Ureter (tissue), 1 donor: ENCODE data around the gene ATP8B3. TPM values are rescaled to one million over a fixed set of nuclear protein-coding genes. Genes with fewer than 3 reads are reported as not detected.

Source experiments
- DNase-seq: peaks from one replicate; pipeline ENCODE4 v3.0.0-alpha.2; 2020; ENCODE audit warnings: low spot score
- total RNA-seq: library from RNA; stranded (reverse); gene quantifications from one replicate; pipeline ENCODE4 v1.2.4, GENCODE V29; 2023
- donor health status: DM: yes; HTN: yes; CAD: no.

ATP8B3 gene
- total RNA-seq, 1 donor from 2014 or later: 1.3 TPM

- DNase-seq: no peak
These were observed 21.5 kb upstream of the ATP8B3 start for GRCh38 chr19:1833540-1833939.

- DNase-seq: no peak
These were observed 20.1 kb upstream of the ATP8B3 start for GRCh38 chr19:1832046-1832663.

GRCh38 chr19:1830978-1831377, 18.9 kb upstream of the ATP8B3 start:
- DNase-seq: no peak

- no peak for DNase-seq
These were observed 18.5 kb upstream of the ATP8B3 start for GRCh38 chr19:1830568-1830967.

GRCh38 chr19:1829958-1830357, 17.9 kb upstream of the ATP8B3 start:
- no peak for DNase-seq

GRCh38 chr19:1828279-1829238, 16.5 kb upstream of the ATP8B3 start:
- no peak for DNase-seq

GRCh38 chr19:1827566-1828278, 15.6 kb upstream of the ATP8B3 start:
- DNase-seq: no peak

- DNase-seq: no peak
These were observed 14.8 kb upstream of the ATP8B3 start for GRCh38 chr19:1826557-1827521.

GRCh38 chr19:1825909-1826556, 14.0 kb upstream of the ATP8B3 start:
- peak; percentile 76 for DNase-seq

GRCh38 chr19:1824252-1824622, 12.2 kb upstream of the ATP8B3 start:
- no peak for DNase-seq

- no peak for DNase-seq
These were observed 11.6 kb upstream of the ATP8B3 start for GRCh38 chr19:1823539-1824251.

GRCh38 chr19:1823020-1823419, 10.9 kb upstream of the ATP8B3 start:
- no peak for DNase-seq

- no peak for DNase-seq
These were observed 10.1 kb upstream of the ATP8B3 start for GRCh38 chr19:1822210-1822609.

- DNase-seq: no peak
These were observed 7.5 kb upstream of the ATP8B3 start for GRCh38 chr19:1819341-1820255.

- DNase-seq: no peak
These were observed 6.6 kb upstream of the ATP8B3 start for GRCh38 chr19:1818549-1819195.

- DNase-seq: no peak
These were observed 5.6 kb upstream of the ATP8B3 start for GRCh38 chr19:1817553-1818179.

GRCh38 chr19:1816530-1817298, 4.6 kb upstream of the ATP8B3 start:
- DNase-seq: no peak
